ENCODE data around the gene TXNDC5.

- TF ChIP-seq CTCF (IDR thresholded peaks at IDR 0.05) (no peak), REST (IDR thresholded peaks at IDR 0.05; ENCODE audit: insufficient read depth in 1 of 2, low read depth in 2 of 2, low read length in 1 of 2) (no peak), POLR2AphosphoS5 (IDR thresholded peaks at IDR 0.05; ENCODE audit: low read depth, low read length) (no peak), SIN3A (IDR thresholded peaks at IDR 0.05; ENCODE audit: borderline replicate concordance, insufficient read depth, low read depth, low read length) (no peak), TCF7L2 (IDR thresholded peaks at IDR 0.05; ENCODE audit: low read depth, low read length) (no peak)
These were observed 8.4 kb downstream of the TXNDC5 start for GRCh38 chr6:7902221-7902620.
